Middle frontal gyrus (tissue), 1 donor: Measurements from ENCODE around the gene CNRIP1.

Experiments used
- DNase-seq: peaks from one replicate; pipeline ENCODE4 v3.0.0-alpha.2; 2015; ENCODE audit warnings: low spot score; ENCODE audit errors: extremely low spot score

Gene CNRIP1

DNA sequence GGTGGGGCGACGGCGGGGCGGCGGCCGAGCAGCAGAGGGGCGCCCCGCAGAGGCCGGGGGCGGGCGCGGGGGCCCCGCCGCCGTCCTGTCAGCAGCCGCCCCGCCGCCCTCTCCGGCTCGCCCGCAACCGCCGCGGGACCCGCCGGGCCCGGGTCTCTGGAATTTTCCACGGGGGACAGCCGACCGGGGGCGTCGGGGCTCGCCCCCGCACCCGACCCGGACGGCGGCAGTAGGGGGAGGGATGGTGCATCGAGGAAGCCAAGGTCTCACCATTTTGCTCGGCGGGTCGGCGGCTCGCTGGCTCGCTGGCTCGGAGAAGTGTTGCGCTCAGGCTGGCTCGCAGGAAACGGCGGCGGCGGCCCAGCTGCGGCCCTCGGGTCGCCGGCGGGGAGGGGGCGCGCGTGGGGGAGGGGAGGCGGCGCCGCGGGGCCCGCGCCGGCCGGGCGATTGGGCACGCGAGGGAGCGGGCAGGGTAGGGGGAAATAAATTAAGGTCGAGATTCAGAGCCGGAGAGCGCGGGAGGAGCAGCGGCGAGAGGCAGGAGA is 67.8 kb downstream of the CNRIP1 start:
- DNase-seq = no peak

- no peak for DNase-seq
Measured at GRCh38 chr2:68251187-68251854, 68.4 kb downstream of the CNRIP1 start.

GRCh38 chr2:68250652-68251186 is 69.0 kb downstream of the CNRIP1 start:
- DNase-seq = no peak

DNA sequence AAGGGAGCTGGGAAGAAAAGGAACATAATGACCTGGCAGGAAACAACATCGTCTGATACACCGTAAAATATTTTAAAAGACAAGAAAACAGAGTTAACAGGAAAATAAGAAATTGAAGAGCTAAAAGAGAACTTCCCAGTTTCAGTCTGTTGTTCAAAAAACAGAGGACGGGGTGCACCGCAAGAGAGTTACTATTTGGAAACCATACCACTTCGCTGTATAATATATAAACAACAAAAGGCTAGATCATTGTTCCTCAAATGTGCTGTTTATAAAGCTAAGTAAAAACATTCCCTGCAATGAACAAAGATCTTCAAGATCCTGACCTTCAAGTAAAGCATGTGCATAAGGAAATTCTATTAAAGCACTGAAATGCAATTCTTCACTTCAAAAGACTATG is 69.6 kb downstream of the CNRIP1 start:
- no peak for DNase-seq

- no peak for DNase-seq
Measured at GRCh38 chr2:68248806-68249205, 70.9 kb downstream of the CNRIP1 start.

DNA sequence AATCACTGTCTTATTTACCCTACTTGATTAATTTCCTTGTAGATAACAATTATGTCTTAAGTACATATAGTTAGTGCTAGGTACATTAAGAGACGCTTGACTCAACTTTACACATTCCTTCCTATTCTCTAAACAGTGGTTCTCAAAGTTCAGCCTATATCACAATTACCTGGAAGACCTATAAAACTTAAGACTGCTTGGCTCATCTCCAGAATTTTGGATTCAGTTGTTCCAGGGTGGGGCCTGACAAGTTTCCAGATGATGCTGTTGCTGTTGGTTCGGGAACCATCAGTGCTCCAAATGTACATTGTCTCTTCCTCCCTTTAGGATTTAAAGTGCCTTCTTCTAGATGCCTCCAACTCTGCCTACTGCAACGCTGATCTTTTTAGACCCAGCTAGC is 71.4 kb downstream of the CNRIP1 start:
- no peak for DNase-seq

GRCh38 chr2:68246396-68246795 is 73.4 kb downstream of the CNRIP1 start:
- no peak for DNase-seq

DNA sequence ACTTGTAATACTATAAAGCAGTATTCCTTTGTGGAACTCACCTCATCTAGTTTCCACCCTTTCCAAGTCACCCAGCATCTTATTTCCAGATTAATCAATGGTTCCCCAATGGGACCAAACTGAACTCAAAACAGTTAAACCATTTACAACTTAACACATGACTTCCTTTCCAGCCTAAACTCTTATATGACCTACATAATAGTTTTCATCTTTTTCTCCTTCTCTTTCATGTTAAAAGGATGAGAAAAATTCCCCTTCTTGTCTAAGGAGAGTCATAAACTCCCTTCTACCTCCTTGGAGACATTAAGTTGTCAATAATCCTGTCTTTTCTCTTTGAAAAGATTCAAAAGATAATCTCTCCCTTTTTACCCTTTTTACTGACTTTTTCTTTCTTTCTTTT is 74.1 kb downstream of the CNRIP1 start:
- no peak for DNase-seq

DNA sequence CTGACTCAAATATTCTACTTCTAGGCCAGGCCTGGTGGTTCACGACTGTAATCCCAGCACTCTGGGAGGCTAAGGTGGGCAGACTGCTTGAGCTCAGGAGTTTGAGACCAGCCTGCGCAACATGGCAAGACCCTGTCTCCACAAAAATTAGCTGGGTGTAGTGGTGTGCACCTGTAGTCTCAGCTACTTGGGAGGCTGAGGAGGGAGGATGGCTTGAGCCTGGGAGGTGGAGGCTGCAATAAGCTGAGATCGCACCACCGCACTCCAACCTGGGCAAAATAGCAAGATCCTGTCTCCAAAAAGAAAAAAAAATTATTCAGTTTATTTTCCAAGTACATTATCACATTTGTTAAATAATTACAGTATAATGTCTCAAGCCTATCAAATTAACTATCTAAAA is 74.7 kb downstream of the CNRIP1 start:
- no peak for DNase-seq

DNA sequence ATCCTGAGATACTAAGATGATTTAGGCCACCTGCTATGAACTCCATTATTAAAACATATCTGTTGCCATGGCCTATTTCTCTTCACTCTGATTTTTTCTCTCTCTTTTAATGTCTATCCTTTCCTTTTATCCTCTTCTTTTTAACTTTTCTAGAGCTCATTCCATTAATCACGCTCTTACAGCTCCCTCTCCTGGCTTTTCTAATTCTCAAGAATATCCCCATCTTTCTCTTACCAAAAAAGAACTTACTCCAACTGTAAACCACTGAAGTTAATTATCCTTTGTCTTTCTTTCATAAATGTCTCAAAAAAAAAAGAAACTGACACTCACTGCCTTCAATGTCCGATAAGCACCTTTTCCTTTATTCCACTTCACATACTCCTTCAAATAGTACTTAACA is 75.3 kb downstream of the CNRIP1 start:
- no peak for DNase-seq
